ENCODE data around the gene MRPS18C.

MRPS18C gene

GRCh38 chr4:83455281-83456183 lies at the start of gene MRPS18C, which contains the start of gene HELQ:
MRPS18C (plus strand) TSS chr4:83456058; CDS start chr4:83456078, 20 bp downstream.
HELQ (minus strand) TSS chr4:83455823; CDS start chr4:83455693, 130 bp downstream.
- in situ Hi-C loops (cut with MboI; ENCODE audit: low sequenced_read_pairs): no loop called here

GRCh38 chr4:83408908-83409307 lies 47.0 kb upstream of the MRPS18C start:
- in situ Hi-C loops (cut with MboI; ENCODE audit: low sequenced_read_pairs): no loop called here

GRCh38 chr4:83413676-83414075 lies 42.2 kb upstream of the MRPS18C start:
- in situ Hi-C loops (cut with MboI; ENCODE audit: low sequenced_read_pairs): no loop called here

- in situ Hi-C loops (cut with MboI; ENCODE audit: low sequenced_read_pairs): no loop called here
Observed at GRCh38 chr4:83417566-83417965, 38.3 kb upstream of the MRPS18C start.

GRCh38 chr4:83418211-83418610 lies 37.6 kb upstream of the MRPS18C start:
- in situ Hi-C loops (cut with MboI; ENCODE audit: low sequenced_read_pairs): no loop called here

GRCh38 chr4:83431200-83431599 lies 24.7 kb upstream of the MRPS18C start:
- in situ Hi-C loops (cut with MboI; ENCODE audit: low sequenced_read_pairs): loop anchor here (25.0 kb wide), 1 partner anchor 369 kb away; no protein-coding TSS in a partner anchor

- in situ Hi-C loops (cut with MboI; ENCODE audit: low sequenced_read_pairs): loop anchor here (25.0 kb wide), 1 partner anchor 374 kb away; no protein-coding TSS in a partner anchor
Observed at GRCh38 chr4:83436680-83437079, 19.2 kb upstream of the MRPS18C start.

GRCh38 chr4:83438719-83439118 lies 17.1 kb upstream of the MRPS18C start:
- in situ Hi-C loops (cut with MboI; ENCODE audit: low sequenced_read_pairs): loop anchor here (25.0 kb wide), 1 partner anchor 376 kb away; no protein-coding TSS in a partner anchor

- in situ Hi-C loops (cut with MboI; ENCODE audit: low sequenced_read_pairs): loop anchor here (25.0 kb wide), 1 partner anchor 378 kb away; no protein-coding TSS in a partner anchor
Observed at GRCh38 chr4:83440148-83440814, 15.6 kb upstream of the MRPS18C start.

- in situ Hi-C loops (cut with MboI; ENCODE audit: low sequenced_read_pairs): loop anchor here (25.0 kb wide), 1 partner anchor 379 kb away; no protein-coding TSS in a partner anchor
Observed at GRCh38 chr4:83440899-83441298, 15.0 kb upstream of the MRPS18C start.

- in situ Hi-C loops (cut with MboI; ENCODE audit: low sequenced_read_pairs): loop anchor here (25.0 kb wide), 1 partner anchor 387 kb away; no protein-coding TSS in a partner anchor
Observed at GRCh38 chr4:83449009-83449408, 6.8 kb upstream of the MRPS18C start.

- in situ Hi-C loops (cut with MboI; ENCODE audit: low sequenced_read_pairs): no loop called here
Observed at GRCh38 chr4:83454686-83455085, 1.2 kb upstream of the MRPS18C start.

GRCh38 chr4:83456184-83456501 lies 285 bp downstream of the MRPS18C start:
- in situ Hi-C loops (cut with MboI; ENCODE audit: low sequenced_read_pairs): no loop called here

- in situ Hi-C loops (cut with MboI; ENCODE audit: low sequenced_read_pairs): no loop called here
Observed at GRCh38 chr4:83473423-83473822, 17.6 kb downstream of the MRPS18C start.

GRCh38 chr4:83473966-83474365 lies 18.1 kb downstream of the MRPS18C start:
- in situ Hi-C loops (cut with MboI; ENCODE audit: low sequenced_read_pairs): no loop called here

GRCh38 chr4:83484500-83485461 lies 28.9 kb downstream of the MRPS18C start, which contains the start of gene ABRAXAS1:
ABRAXAS1 (minus strand) TSS chr4:83485100; CDS start chr4:83485072, 28 bp downstream.
- in situ Hi-C loops (cut with MboI; ENCODE audit: low sequenced_read_pairs): no loop called here

- in situ Hi-C loops (cut with MboI; ENCODE audit: low sequenced_read_pairs): no loop called here
Observed at GRCh38 chr4:83486457-83487129, 30.7 kb downstream of the MRPS18C start.

- in situ Hi-C loops (cut with MboI; ENCODE audit: low sequenced_read_pairs): no loop called here
Observed at GRCh38 chr4:83489711-83490326, 34.0 kb downstream of the MRPS18C start.

GRCh38 chr4:83490876-83491450 lies 35.1 kb downstream of the MRPS18C start:
- in situ Hi-C loops (cut with MboI; ENCODE audit: low sequenced_read_pairs): no loop called here
